Endothelial cell of umbilical vein (primary cell): Measurements from ENCODE around the gene XPO6. TPM values are rescaled to one million over a fixed set of nuclear protein-coding genes. Genes with fewer than 3 reads are reported as not detected.

Source experiments
- BruUV-seq: library from RNA; stranded (reverse); fragments of 400-500 nt; replicated peaks from 2 replicates; lab custom pipeline; 2021; lab: Mats Ljungman, UMichigan
- CTCF ChIA-PET: fragments of 300-600, 350-600 bp; sonication (Branson Sonifier 250); formaldehyde crosslinking; loops from one replicate; lab custom pipeline; 2021; ENCODE audit warnings: antibody characterized with exemption, inconsistent platforms; lab: Charles Lee
- POLR2A ChIA-PET: fragments of 300-600, 350-600 bp; sonication (Branson Sonifier 250); formaldehyde crosslinking; loops from one replicate; lab custom pipeline; 2021; ENCODE audit warnings: antibody characterized with exemption, inconsistent platforms; lab: Charles Lee
- DNase-seq: peaks from one replicate; pipeline ENCODE4 v3.0.0-alpha.2; 2011; ENCODE audit warnings: low read depth, low spot score
- FAIRE-seq: peaks from 2 replicates; lab custom pipeline; 2011; peaks lifted over from hg19 to GRCh38; lab: Jason Lieb, UNC
- H2AFZ ChIP-seq: 2 replicates; pipeline ENCODE4 v1.6.0; 2012; ENCODE audit warnings: low read depth, low read length, control low read depth, inconsistent platforms
- H3K27ac ChIP-seq: 2 replicates; pipeline ENCODE4 v1.5.1; 2011; ENCODE audit warnings: low read depth, mild to moderate bottlenecking, control low read depth, low read length, moderate library complexity; ENCODE audit not compliant: insufficient read depth
- H3K27me3 ChIP-seq, 2 experiments: 2 replicates each; pipeline versions ENCODE4 v1.6.0 to v1.6.1; 2011; ENCODE audit warnings: low read length in 2 of 2, mixed read lengths in 1 of 2; ENCODE audit not compliant: control insufficient read depth in 2 of 2, insufficient read depth in 2 of 2
- H3K36me3 ChIP-seq, 2 experiments: 2 replicates in 1 of 2; 3 replicates in 1 of 2; pipeline ENCODE4 v1.5.1; 2011; ENCODE audit warnings: low read length in 2 of 2, mild to moderate bottlenecking in 1 of 2, moderate library complexity in 1 of 2; ENCODE audit not compliant: control insufficient read depth in 2 of 2, insufficient read depth in 2 of 2; ENCODE audit errors: extremely low read depth in 1 of 2
- H3K4me1 ChIP-seq: 3 replicates; pipeline ENCODE4 v1.5.1; 2011; ENCODE audit warnings: mild to moderate bottlenecking, low read length; ENCODE audit not compliant: control insufficient read depth, insufficient read depth; ENCODE audit errors: extremely low read depth
- H3K4me2 ChIP-seq: 2 replicates; pipeline ENCODE4 v1.6.1; 2011; ENCODE audit warnings: low read length, control low read depth, mixed read lengths; ENCODE audit not compliant: insufficient read depth
- H3K4me3 ChIP-seq, 3 experiments: fragments of 200-600 bp in 1 of 3; sonication (generic), shearing (Covaris generic) in 1 of 3; replicated peaks in 1 of 3; 2 replicates each; pipeline ENCODE4 v1.5.1; 2011 to 2016; ENCODE audit warnings: control low read depth in 3 of 3, low read length in 3 of 3, mild to moderate bottlenecking in 2 of 3, inconsistent platforms in 1 of 3, low read depth in 1 of 3, moderate library complexity in 1 of 3; ENCODE audit not compliant: insufficient read depth in 1 of 3
- H3K79me2 ChIP-seq: 2 replicates; pipeline ENCODE4 v1.6.0; 2012; ENCODE audit warnings: low read length, inconsistent platforms; ENCODE audit not compliant: control insufficient read depth, insufficient read depth
- H3K9ac ChIP-seq: replicated peaks from 2 replicates; pipeline ENCODE3; 2011; ENCODE audit warnings: low read length, control low read depth; ENCODE audit not compliant: insufficient read depth; ENCODE audit errors: extremely low read depth
- H3K9me1 ChIP-seq: replicated peaks from 3 replicates; pipeline ENCODE4 v1.6.0; 2011; ENCODE audit warnings: mild to moderate bottlenecking, low read length; ENCODE audit not compliant: control insufficient read depth, insufficient read depth; ENCODE audit errors: extremely low read depth
- H3K9me3 ChIP-seq: replicated peaks from 2 replicates; pipeline ENCODE4 v1.5.1; 2012; ENCODE audit warnings: low read length, inconsistent platforms; ENCODE audit not compliant: control insufficient read depth, insufficient read depth
- H4K20me1 ChIP-seq: replicated peaks from 2 replicates; pipeline ENCODE3; 2011; ENCODE audit warnings: mild to moderate bottlenecking, low read length; ENCODE audit not compliant: control insufficient read depth, insufficient read depth; ENCODE audit errors: extremely low read depth
- EZH2 ChIP-seq: IDR thresholded peaks from 2 replicates; pipeline ENCODE4 v1.6.1; 2012; ENCODE audit warnings: borderline replicate concordance, low read depth, mild to moderate bottlenecking, moderate library complexity, low read length, inconsistent platforms; ENCODE audit not compliant: severe bottlenecking
- FOS ChIP-seq: IDR thresholded peaks from 2 replicates; pipeline ENCODE4 v1.6.1; 2011; ENCODE audit warnings: mild to moderate bottlenecking, low read length, moderate library complexity, borderline replicate concordance; ENCODE audit not compliant: insufficient read depth
- GATA2 ChIP-seq: IDR thresholded peaks from 2 replicates; pipeline ENCODE4 v1.7.0; 2011; ENCODE audit warnings: low read depth, mild to moderate bottlenecking, moderate library complexity, mixed read lengths, low read length; ENCODE audit not compliant: insufficient read length, insufficient read depth
- JUN ChIP-seq: IDR thresholded peaks from 2 replicates; pipeline ENCODE4 v1.6.1; 2011; ENCODE audit warnings: borderline replicate concordance, low read depth; ENCODE audit not compliant: insufficient read length, insufficient read depth
- MYC ChIP-seq: IDR thresholded peaks from one replicate; pipeline ENCODE4 v1.6.1; 2011; ENCODE audit warnings: mild to moderate bottlenecking, low read depth, low read length
- POLR2A ChIP-seq: IDR thresholded peaks from 2 replicates; pipeline ENCODE4 v1.6.1; 2012; ENCODE audit warnings: low read depth, mild to moderate bottlenecking, control low read depth, low read length
- POLR2AphosphoS5 ChIP-seq: IDR thresholded peaks from 2 replicates; pipeline ENCODE4 v1.6.1; 2012; ENCODE audit warnings: low read depth, mild to moderate bottlenecking, control low read depth, low read length, moderate library complexity; ENCODE audit not compliant: insufficient read depth
- dilution Hi-C: fragments of 300-500 bp; cut with MboI; formaldehyde crosslinking; loops from one replicate; pipeline ENCODE4 v1.15.0; 2019; ENCODE audit warnings: low sequenced_read_pairs; ENCODE audit not compliant: extremely low pct_ligation_motif_present
- intact Hi-C: fragments of 100-400 bp; cut with micrococcal nuclease; formaldehyde crosslinking; loops from one replicate; pipeline ENCODE4 v1.10.0; 2022
- polyA plus RNA-seq, 4 experiments: library from polyadenylated mRNA; depleted of rRNA in 3 of 4; stranded (reverse) in 3 of 4; unstranded in 1 of 4; fragments of >200 nt; gene quantifications; 2 replicates each; pipeline versions ENCODE4 v1.2.1 to v1.2.3, GENCODE V29; 2011 to 2012; ENCODE audit warnings: missing spikeins in 1 of 4
- total RNA-seq: library from RNA; stranded (reverse); gene quantifications from 2 replicates; pipeline ENCODE4 v1.2.3, GENCODE V29; 2021
- TF ChIP-seq, protein P1 (sequence below): IDR thresholded peaks from 2 replicates; pipeline ENCODE4 v1.6.1; 2011; ENCODE audit not compliant: insufficient read depth, insufficient read length
- TF ChIP-seq, protein P2 (sequence below), 2 donors: IDR thresholded peaks; 1 replicate in 1 of 2; 2 replicates in 1 of 2; pipeline ENCODE4 v1.5.1; 2011; ENCODE audit warnings: low read length in 2 of 2, mild to moderate bottlenecking in 2 of 2, moderate library complexity in 2 of 2, control low read depth in 1 of 2, inconsistent platforms in 1 of 2, low read depth in 1 of 2; ENCODE audit not compliant: insufficient read depth in 1 of 2; ENCODE audit errors: extremely low read depth in 1 of 2

XPO6 gene
- total and polyA plus RNA-seq, 2 donors (not counting 3 experiments of a cell fraction or from before 2014, with no cell fraction given): 170 to 272 TPM

DNA sequence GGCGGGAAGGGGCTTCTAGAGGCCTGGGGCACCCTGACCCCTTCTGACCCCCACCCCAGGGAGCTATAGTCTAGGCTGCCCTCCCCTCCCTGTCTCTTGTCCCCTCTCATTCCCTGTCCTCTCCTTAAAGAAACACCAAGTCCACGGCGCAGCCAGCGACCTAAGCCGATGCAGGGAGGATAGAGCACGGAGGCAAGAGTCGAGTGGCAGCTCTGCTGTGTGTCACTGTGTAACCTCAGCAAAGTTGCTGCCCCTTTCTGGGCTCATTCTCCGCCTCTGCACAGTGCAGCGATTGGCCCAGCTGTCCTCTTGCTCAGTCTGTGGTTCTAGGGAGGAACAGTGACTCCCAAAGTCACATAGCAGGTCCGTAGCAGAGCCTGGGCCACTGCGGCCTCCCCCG lies 44.1 kb upstream of the XPO6 start:
- intact Hi-C loops: no loop called here

GRCh38 chr16:28254158-28254557 lies 42.4 kb upstream of the XPO6 start:
- Histone ChIP-seq H3K9me3 (no peaks in the 10 kb centered on the region), H2AFZ (no peak overlapping the region), H3K4me2 (no peak overlapping the region), H3K9ac (no peak overlapping the region), H3K4me1 (no peaks in the 10 kb centered on the region), H3K27me3 (peaks cover 5 to 6% of the 10 kb centered on the region in 2 experiments), H4K20me1 (no peaks in the 10 kb centered on the region), H3K79me2 (no peaks in the 10 kb centered on the region), H3K36me3 (no peaks in the 10 kb centered on the region), H3K9me1 (no peaks in the 10 kb centered on the region), H3K4me3 (no peak overlapping the region), H3K27ac (no peak overlapping the region)
- CTCF ChIA-PET: no interaction called here
- intact Hi-C loops (no loop called here), dilution Hi-C loops (no loop called here)
- TF ChIP-seq, protein P1, sequence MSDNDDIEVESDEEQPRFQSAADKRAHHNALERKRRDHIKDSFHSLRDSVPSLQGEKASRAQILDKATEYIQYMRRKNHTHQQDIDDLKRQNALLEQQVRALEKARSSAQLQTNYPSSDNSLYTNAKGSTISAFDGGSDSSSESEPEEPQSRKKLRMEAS: no peak
- TF ChIP-seq POLR2AphosphoS5: no peak
- no peak for TF ChIP-seq EZH2
- TF ChIP-seq GATA2: no peak
- no peak for TF ChIP-seq MYC
- no peak for TF ChIP-seq JUN
- TF ChIP-seq POLR2A: no peak
- no peak for TF ChIP-seq FOS
- TF ChIP-seq, protein P2, sequence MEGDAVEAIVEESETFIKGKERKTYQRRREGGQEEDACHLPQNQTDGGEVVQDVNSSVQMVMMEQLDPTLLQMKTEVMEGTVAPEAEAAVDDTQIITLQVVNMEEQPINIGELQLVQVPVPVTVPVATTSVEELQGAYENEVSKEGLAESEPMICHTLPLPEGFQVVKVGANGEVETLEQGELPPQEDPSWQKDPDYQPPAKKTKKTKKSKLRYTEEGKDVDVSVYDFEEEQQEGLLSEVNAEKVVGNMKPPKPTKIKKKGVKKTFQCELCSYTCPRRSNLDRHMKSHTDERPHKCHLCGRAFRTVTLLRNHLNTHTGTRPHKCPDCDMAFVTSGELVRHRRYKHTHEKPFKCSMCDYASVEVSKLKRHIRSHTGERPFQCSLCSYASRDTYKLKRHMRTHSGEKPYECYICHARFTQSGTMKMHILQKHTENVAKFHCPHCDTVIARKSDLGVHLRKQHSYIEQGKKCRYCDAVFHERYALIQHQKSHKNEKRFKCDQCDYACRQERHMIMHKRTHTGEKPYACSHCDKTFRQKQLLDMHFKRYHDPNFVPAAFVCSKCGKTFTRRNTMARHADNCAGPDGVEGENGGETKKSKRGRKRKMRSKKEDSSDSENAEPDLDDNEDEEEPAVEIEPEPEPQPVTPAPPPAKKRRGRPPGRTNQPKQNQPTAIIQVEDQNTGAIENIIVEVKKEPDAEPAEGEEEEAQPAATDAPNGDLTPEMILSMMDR (IDR thresholded peaks at IDR 0.05; ENCODE audit: extremely low read depth in 1 of 2, insufficient read depth in 1 of 2, low read depth in 1 of 2, low read length in 2 of 2): no peak
- no peak for FAIRE-seq
- no peak for DNase-seq
- POLR2A ChIA-PET: no interaction called here
- BruUV-seq: no TSS peak

More for the DNA sequence above, 44.1 kb upstream of the XPO6 start:
- Histone ChIP-seq H3K27ac (no peak overlapping the region), H3K4me1 (no peaks in the 10 kb centered on the region), H3K4me2 (no peak overlapping the region), H3K79me2 (no peaks in the 10 kb centered on the region), H3K36me3 (no peaks in the 10 kb centered on the region), H3K27me3 (peaks cover 5 to 6% of the 10 kb centered on the region in 2 experiments), H3K9me3 (no peaks in the 10 kb centered on the region), H4K20me1 (no peaks in the 10 kb centered on the region), H3K4me3 (no peak overlapping the region), H3K9me1 (no peaks in the 10 kb centered on the region), H2AFZ (no peak overlapping the region), H3K9ac (no peak overlapping the region)
- TF ChIP-seq, protein P2 (IDR thresholded peaks at IDR 0.05; ENCODE audit: extremely low read depth in 1 of 2, insufficient read depth in 1 of 2, low read depth in 1 of 2, low read length in 2 of 2): no peak
- dilution Hi-C loops: no loop called here
- BruUV-seq: no TSS peak
- FAIRE-seq: no peak
- POLR2A ChIA-PET: no interaction called here
- CTCF ChIA-PET: no interaction called here
- no peak for DNase-seq
